ENCODE results near the gene KHNYN.

KHNYN gene

DNA sequence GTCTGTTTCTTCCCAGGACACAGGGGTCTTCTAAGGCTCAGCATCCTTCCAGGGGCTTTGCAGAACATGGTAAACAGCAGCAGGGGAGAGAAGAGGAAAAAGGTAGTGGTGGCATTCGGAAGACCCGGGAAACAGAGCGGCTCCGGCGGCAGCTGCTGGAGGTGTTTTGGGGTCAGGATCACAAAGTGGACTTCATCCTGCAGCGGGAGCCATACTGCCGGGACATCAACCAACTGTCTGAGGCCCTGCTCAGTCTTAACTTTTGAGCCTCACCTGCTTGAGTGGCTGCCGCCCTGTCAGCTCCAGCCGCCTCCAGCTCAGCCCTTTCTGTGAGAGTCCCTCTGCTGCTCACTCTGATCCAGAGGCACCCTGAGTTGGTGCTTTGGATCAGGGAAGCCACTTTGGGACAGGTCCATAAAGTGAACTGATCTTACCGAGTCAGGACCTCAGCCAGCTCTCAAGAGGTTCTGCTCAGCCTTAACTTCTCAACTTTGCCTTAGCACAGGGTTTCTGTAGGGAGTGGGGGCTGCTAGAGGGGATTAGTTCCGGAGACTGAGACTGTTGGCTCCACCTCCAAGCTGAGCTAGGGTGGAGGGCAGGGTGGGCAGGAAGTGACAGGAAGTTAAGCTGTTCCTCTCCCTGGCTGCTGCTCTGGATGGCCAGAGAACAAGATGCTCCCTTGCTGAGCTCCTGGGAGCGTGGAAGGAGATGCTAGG lies 7.4 kb downstream of the KHNYN start:
- H3K27ac ChIP-seq: no peak overlapping the region
- TF ChIP-seq, protein P1, sequence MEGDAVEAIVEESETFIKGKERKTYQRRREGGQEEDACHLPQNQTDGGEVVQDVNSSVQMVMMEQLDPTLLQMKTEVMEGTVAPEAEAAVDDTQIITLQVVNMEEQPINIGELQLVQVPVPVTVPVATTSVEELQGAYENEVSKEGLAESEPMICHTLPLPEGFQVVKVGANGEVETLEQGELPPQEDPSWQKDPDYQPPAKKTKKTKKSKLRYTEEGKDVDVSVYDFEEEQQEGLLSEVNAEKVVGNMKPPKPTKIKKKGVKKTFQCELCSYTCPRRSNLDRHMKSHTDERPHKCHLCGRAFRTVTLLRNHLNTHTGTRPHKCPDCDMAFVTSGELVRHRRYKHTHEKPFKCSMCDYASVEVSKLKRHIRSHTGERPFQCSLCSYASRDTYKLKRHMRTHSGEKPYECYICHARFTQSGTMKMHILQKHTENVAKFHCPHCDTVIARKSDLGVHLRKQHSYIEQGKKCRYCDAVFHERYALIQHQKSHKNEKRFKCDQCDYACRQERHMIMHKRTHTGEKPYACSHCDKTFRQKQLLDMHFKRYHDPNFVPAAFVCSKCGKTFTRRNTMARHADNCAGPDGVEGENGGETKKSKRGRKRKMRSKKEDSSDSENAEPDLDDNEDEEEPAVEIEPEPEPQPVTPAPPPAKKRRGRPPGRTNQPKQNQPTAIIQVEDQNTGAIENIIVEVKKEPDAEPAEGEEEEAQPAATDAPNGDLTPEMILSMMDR (conservative IDR thresholded peaks at IDR 0.05): peak; percentile 28
- no peak for TF ChIP-seq ZFX (IDR thresholded peaks at IDR 0.05)

DNA sequence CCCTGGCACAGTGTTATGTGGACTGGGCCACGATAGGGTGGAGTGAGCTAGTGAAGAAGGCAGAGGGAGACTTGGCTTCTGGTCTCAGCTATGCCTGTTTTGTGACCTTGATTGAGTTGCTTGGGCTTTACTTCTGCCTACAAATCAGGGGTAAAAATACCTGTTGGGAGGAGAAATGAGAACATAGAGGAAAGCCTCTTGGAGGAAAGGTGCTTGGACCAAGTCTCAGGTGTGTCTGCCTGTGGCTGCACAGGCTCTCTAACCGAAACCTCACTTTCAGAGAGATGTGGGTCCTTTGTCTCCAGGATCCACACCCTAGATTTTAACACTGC lies 7.9 kb downstream of the KHNYN start:
- no peak overlapping the region for H3K27ac ChIP-seq
- TF ChIP-seq, protein P1 (conservative IDR thresholded peaks at IDR 0.05): no peak

DNA sequence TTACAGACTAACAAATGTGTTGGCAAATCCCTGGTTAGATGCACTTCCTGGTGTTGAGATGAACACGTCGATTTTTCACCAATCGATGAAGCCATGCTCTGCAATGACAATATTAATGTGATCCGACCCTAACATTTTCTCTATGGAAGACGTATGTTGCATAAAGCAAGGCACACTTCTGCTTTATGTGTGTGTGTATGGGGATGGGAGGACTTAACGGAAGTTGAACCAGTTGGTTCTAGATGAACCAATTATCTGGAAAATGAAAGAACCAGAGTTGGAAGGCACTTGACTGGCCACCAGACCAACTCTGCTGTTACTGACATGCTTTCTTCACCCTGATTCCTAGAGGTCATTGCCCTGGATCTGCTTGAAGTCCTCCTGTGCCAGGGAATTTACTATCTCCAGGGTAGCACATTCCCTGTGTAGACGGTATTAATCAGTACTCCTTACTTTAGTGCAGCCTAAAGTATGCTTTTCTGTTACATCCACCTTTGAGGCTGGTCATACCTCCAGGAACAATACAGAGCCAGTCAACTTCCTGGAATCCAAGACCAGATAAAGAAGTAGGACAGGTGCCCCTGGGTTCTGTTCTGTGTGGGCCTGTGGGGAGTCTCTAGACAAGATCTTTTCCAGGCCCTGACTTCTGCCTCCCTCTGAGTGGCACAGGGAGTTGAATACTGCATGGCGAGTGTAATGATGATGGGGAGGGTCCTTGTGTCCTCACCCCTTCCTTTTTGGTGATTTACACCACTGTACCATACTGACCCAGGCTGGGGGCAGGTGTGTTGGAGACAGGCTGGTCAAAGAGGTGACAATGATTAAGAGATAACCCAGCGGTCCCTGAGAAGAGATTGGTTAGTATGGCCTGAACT lies 8.7 kb downstream of the KHNYN start:
- TF ChIP-seq, protein P1 (conservative IDR thresholded peaks at IDR 0.05): no peak
- no peak for TF ChIP-seq ZFX (IDR thresholded peaks at IDR 0.05)
- no peak overlapping the region for H3K27ac ChIP-seq

DNA sequence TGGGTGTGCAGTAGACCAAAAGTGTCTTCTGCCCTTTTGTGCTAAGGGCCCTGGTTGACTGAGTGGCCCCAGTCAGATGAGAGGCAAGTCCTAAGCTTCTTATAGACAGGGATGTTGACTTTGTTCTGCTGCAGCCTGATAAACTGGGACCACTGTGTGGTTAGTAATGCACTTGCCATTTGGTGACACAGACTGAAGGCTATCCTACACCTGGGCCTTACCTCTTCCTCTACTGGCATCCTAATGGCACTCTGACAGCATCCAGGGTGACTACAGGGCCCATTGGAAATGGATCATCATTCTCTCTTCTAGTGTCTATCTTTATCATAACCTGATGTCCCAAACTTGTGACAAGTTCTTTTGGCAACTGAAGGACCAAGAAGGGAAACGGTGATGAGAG lies 9.5 kb downstream of the KHNYN start:
- H3K27ac ChIP-seq: no peak overlapping the region
- TF ChIP-seq, protein P1 (conservative IDR thresholded peaks at IDR 0.05): no peak
- TF ChIP-seq ZFX (IDR thresholded peaks at IDR 0.05): no peak

DNA sequence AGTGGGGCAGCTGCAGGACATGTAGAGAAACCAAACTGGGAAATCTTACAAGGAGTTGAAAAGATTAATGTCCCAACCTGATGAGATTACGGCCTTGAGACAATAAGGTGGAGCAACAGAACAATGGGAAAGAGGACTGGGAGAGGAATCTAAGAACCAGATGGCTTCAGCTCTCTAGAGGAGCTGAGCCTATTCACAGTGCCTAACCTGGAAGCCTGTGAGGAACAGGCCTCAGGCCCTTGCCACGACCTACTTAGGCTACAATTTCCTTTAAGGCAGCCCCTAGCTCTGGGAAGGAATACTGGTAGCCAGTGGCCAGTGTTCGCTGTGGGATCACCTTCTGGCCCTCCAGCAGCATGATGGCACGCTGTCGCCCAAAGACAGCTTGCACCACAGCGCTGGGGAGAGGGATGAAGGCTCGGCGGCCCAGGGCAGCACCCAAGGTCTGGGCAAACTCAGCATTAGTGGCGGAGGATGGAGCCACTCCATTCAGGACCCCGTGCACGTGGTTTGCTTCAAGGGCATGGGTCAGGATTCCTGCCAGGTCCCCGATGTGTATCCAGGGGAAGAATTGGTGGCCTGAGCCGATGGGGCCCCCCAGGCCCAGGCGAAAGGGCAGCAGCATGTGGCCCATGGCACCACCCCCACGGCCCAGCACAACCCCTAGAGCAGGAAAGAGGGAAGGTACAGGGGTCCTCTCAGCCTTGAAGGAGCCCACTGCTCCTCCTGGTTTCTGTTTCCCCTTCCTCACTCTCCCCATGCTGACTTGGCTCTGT lies 10.3 kb downstream of the KHNYN start:
- TF ChIP-seq, protein P1 (conservative IDR thresholded peaks at IDR 0.05): no peak
- TF ChIP-seq ZFX (IDR thresholded peaks at IDR 0.05): no peak
- no peak overlapping the region for H3K27ac ChIP-seq

DNA sequence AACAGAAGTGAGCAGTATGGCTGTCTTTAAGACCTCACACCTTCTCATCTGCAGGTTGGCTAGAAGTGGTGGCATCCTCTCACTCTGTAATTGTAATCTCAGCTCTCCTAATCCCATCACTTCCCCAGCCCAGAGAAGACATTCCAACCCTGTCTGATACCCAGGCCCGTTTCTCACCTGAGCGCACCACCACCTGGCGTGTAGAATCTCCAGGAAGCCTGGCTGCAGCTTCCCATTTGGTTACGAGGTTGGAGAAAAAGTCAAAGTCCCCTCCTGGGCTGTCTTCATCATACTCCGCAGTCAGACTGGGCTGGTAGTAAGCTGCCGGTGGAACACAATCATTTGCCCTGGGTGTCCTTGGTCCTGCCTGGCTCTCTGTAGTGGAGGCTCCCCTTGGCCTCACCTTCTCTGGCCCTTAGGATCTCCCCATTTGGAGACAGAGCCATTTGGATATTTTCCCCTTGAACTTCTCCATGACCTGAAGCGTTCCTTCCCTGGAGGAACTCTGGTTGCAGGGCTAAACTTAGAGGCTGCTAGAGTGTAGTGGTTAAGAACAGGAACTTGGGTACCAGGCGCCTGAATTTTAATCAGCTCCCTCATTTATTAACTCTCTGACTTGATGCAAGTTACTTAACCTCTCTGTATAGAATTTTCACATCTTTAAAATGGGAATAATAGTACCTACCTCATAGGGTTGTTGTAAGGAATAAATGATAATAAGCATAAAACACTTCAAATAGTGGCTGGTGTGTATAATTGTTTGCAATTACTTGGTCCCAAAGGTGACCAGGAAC lies 11.0 kb downstream of the KHNYN start:
- no peak for TF ChIP-seq ZFX (IDR thresholded peaks at IDR 0.05)
- TF ChIP-seq, protein P1 (conservative IDR thresholded peaks at IDR 0.05): no peak
- no peak overlapping the region for H3K27ac ChIP-seq

Data from C4-2B (cell line).